ENCODE data around the gene AHSA1. TPM values are rescaled to one million over a fixed set of nuclear protein-coding genes. Genes with fewer than 3 reads are reported as not detected.

Gene AHSA1
- total and polyA plus RNA-seq, 4 donors, result 66.5 to 110 (median 85.4) TPM

DNA sequence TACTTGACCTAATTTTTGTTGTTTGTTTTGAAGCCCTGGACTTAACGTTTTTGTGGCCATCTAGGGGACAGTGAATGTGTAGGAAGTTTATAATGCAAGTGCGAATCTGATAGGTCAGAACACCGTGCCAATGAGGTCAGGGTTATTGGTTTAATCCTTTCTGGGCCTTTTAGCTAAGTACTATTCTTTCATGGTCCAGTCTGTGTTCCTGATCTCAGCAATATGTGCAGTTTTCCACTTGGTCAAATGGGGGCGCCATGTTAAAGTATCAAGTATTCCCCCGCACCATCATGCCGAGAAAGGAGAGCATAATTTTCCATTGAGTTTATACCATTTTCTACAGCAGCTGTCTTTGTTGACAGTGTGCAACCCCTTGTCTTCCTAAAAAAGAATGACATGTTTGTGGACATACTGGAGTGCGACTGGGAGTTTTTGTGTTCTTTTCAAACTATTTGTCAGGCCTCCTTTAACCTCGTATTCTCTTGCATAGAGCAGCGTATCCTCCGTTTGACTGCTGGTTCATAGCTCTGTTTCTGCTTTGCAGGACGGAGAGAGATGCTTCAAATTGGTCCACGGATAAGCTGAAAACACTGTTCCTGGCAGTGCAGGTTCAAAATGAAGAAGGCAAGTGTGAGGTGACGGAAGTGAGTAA is 1.3 kb downstream of the AHSA1 start:
- Histone ChIP-seq H3K4me1 (ENCODE audit: control insufficient read depth in 1 of 2, insufficient read depth in 2 of 2, low read length in 2 of 2) (no peaks in the 10 kb centered on the region), H3K36me3 (ENCODE audit: control insufficient read depth in 1 of 2, insufficient read depth in 2 of 2, low read length in 1 of 2) (peaks cover 6 to 7% of the 10 kb centered on the region in 2 donors), H3K4me3 (ENCODE audit: low read length in 2 of 2) (peak overlapping the region; percentile 70 to 89), H3K27me3 (ENCODE audit: control insufficient read depth in 1 of 2, insufficient read depth in 2 of 2, low read length in 1 of 2) (no peaks in the 10 kb centered on the region), H3K9me3 (ENCODE audit: control insufficient read depth, low read length) (no peaks in the 10 kb centered on the region), H3K27ac (ENCODE audit: low read depth in 1 of 2, low read length in 2 of 2) (no peak overlapping the region)
- ATAC-seq (ENCODE audit: low FRiP score) (no peak), DNase-seq (peak in 1 of 2 donors; percentile 60)
- intact Hi-C loops (cut with DNase I), result loop anchor here (2.0 to 10.0 kb wide), 6 partner anchors 88 to 248 kb away; partner anchors contain the start of genes GSTZ1 (in 2 of the 2), POMT2 (in 2 of the 2), SPTLC2 (in 2 of the 2) and ALKBH1 (in 1 of the 2)
- 30 to 34% methylated on average over 13 of the region's 13 CpGs for WGBS, 2 donors

DNA sequence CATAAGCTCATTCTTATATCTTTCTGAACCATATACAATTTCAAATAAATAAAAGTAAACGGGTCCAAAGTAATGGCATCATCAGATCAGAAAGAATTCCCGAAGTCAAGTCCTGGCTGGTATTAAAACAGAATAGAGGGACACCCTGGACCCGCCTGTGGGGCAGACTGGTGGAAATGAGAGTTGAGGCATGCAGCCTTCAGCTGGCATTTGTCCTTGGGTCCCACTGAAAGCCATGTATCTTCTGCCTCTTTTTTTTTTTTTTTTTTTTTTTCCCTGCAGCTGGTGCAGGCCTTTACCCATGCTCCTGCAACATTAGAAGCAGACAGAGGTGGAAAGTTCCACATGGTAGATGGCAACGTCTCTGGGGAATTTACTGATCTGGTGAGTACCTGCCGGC is 9.9 kb downstream of the AHSA1 start:
- H3K4me3 ChIP-seq (ENCODE audit: low read length in 2 of 2), result no peak overlapping the region
- no peak overlapping the region for H3K27ac ChIP-seq (ENCODE audit: low read depth in 1 of 2, low read length in 2 of 2)
- intact Hi-C loops (cut with DNase I), result no loop called here
- no peaks in the 10 kb centered on the region for H3K4me1 ChIP-seq (ENCODE audit: control insufficient read depth in 1 of 2, insufficient read depth in 2 of 2, low read length in 2 of 2)
- H3K9me3 ChIP-seq (ENCODE audit: control insufficient read depth, low read length), result no peaks in the 10 kb centered on the region
- WGBS, 2 donors, result 83 to 86% methylated on average over 5 of the region's 5 CpGs
- H3K27me3 ChIP-seq (ENCODE audit: control insufficient read depth in 1 of 2, insufficient read depth in 2 of 2, low read length in 1 of 2), result no peaks in the 10 kb centered on the region
- no peak for DNase-seq
- H3K36me3 ChIP-seq (ENCODE audit: control insufficient read depth in 1 of 2, insufficient read depth in 2 of 2, low read length in 1 of 2), result peaks cover 11 to 15% of the 10 kb centered on the region in 2 donors
- no peak for ATAC-seq (ENCODE audit: low FRiP score)

DNA sequence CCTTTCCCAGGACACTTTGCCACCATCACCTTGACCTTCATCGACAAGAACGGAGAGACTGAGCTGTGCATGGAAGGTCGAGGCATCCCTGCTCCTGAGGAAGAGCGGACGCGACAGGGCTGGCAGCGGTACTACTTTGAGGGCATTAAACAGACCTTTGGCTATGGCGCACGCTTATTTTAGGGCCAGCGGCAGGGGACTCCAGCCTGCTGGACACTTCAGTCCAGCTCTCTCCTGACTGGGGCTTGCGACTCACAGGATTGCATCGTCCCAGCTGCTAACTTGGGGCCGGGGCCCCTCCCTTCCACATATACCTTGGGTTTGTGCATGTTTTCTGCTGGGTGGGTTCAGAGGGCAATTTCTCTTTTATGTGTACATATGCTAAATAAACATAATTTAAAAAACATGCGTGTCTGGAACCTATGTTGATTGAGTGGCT is 11.2 kb downstream of the AHSA1 start:
- no peak for ATAC-seq (ENCODE audit: low FRiP score)
- intact Hi-C loops (cut with DNase I), result no loop called here
- no peaks in the 10 kb centered on the region for H3K27me3 ChIP-seq (ENCODE audit: control insufficient read depth in 1 of 2, insufficient read depth in 2 of 2, low read length in 1 of 2)
- WGBS, 2 donors, result 85 to 90% methylated on average over 14 of the region's 14 CpGs
- H3K4me1 ChIP-seq (ENCODE audit: control insufficient read depth in 1 of 2, insufficient read depth in 2 of 2, low read length in 2 of 2), result no peaks in the 10 kb centered on the region
- no peak for DNase-seq
- no peaks in the 10 kb centered on the region for H3K9me3 ChIP-seq (ENCODE audit: control insufficient read depth, low read length)
- H3K36me3 ChIP-seq (ENCODE audit: control insufficient read depth in 1 of 2, insufficient read depth in 2 of 2, low read length in 1 of 2), result peaks cover 9 to 12% of the 10 kb centered on the region in 2 donors
- H3K4me3 ChIP-seq (ENCODE audit: low read length in 2 of 2), result no peak overlapping the region
- H3K27ac ChIP-seq (ENCODE audit: low read depth in 1 of 2, low read length in 2 of 2), result no peak overlapping the region

DNA sequence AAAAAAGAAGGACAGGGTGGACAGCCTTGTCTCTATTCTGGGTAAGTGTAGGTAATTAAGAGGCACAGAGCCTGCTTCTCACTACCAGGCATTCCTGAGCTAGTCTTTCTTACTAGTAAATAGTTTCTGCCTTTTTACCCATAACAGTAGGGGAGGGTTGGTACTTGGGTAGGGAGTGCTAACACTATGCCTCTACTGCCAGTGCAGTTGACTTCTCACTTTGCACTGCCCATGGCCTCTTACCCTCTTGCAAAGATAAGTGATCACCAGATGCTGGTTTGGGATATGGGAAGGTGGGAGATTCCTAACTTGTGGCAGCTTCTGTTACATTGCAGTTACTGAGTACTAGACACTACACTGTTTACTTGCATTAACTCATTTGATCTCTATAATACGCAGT is 11.6 kb downstream of the AHSA1 start:
- H3K4me3 ChIP-seq (ENCODE audit: low read length in 2 of 2), result no peak overlapping the region
- no peaks in the 10 kb centered on the region for H3K27me3 ChIP-seq (ENCODE audit: control insufficient read depth in 1 of 2, insufficient read depth in 2 of 2, low read length in 1 of 2)
- ATAC-seq (ENCODE audit: low FRiP score) (no peak), DNase-seq (no peak)
- no peak overlapping the region for H3K27ac ChIP-seq (ENCODE audit: low read depth in 1 of 2, low read length in 2 of 2)
- no peaks in the 10 kb centered on the region for H3K9me3 ChIP-seq (ENCODE audit: control insufficient read depth, low read length)
- H3K36me3 ChIP-seq (ENCODE audit: control insufficient read depth in 1 of 2, insufficient read depth in 2 of 2, low read length in 1 of 2), result peaks cover 9 to 12% of the 10 kb centered on the region in 2 donors
- intact Hi-C loops (cut with DNase I), result no loop called here
- 91 to 97% methylated on average over 1 of the region's 1 CpG for WGBS, 2 donors
- H3K4me1 ChIP-seq (ENCODE audit: control insufficient read depth in 1 of 2, insufficient read depth in 2 of 2, low read length in 2 of 2), result no peaks in the 10 kb centered on the region

DNA sequence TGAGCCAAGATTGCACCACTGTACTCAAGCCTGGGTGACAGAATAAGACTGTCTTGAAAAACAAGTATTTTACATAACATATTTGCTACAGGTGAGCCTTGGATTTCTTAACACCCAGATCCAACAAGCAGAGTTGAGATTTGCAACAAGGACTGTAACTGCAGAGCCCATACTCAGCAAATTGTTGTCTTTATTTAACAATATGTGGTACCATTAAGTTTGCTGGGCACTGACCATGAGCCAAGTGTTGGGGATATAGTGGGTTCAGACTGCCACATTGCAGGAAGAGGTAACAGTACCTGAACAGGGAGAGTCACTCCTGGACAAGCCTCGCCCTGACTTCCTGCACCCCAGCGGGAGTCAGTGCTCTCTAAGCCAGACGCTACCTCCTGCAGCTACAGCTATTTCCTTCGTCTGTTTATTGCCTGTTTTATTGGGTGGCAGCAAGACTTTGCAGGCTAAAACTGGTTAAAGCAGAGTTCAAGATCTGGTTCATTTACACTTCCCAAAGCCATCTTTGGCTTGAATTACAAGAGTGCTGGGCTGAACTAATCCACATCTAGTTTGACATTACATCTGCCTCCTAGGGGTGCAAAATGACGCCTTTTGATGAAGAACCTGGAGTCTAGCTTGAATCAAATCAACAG is 12.5 kb downstream of the AHSA1 start:
- Histone ChIP-seq H3K9me3 (ENCODE audit: control insufficient read depth, low read length) (no peaks in the 10 kb centered on the region), H3K36me3 (ENCODE audit: control insufficient read depth in 1 of 2, insufficient read depth in 2 of 2, low read length in 1 of 2) (peaks cover 7 to 12% of the 10 kb centered on the region in 2 donors), H3K4me3 (ENCODE audit: low read length in 2 of 2) (no peak overlapping the region), H3K4me1 (ENCODE audit: control insufficient read depth in 1 of 2, insufficient read depth in 2 of 2, low read length in 2 of 2) (no peaks in the 10 kb centered on the region), H3K27ac (ENCODE audit: low read depth in 1 of 2, low read length in 2 of 2) (no peak overlapping the region), H3K27me3 (ENCODE audit: control insufficient read depth in 1 of 2, insufficient read depth in 2 of 2, low read length in 1 of 2) (no peaks in the 10 kb centered on the region)
- intact Hi-C loops (cut with DNase I), result no loop called here
- WGBS, 2 donors, result 65 to 82% methylated on average over 5 of the region's 5 CpGs
- ATAC-seq (ENCODE audit: low FRiP score) (no peak), DNase-seq (no peak)

DNA sequence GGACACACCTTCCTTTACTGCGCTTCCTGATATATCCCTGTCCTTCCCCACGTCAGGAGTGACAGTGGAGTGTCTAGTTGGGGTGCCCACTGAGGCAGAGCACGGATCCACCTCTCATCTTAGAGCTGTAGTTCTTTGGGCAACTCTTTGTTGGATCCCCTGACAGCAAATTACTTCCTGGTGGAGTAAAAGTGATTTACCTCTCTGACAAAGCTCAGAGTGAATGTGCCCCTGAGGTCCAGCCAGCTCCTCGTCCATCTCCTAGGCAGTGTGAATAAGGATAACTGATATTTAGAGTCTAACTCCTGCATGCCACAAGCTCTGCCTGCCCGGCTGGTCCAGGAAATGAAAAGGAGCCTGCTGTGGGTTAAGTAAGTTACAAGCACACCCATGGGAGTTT is 16.0 kb downstream of the AHSA1 start:
- no peaks in the 10 kb centered on the region for H3K27me3 ChIP-seq (ENCODE audit: control insufficient read depth in 1 of 2, insufficient read depth in 2 of 2, low read length in 1 of 2)
- ATAC-seq (ENCODE audit: low FRiP score), result no peak
- intact Hi-C loops (cut with DNase I), result no loop called here
- H3K9me3 ChIP-seq (ENCODE audit: control insufficient read depth, low read length), result no peaks in the 10 kb centered on the region
- peaks cover 0 to 3% of the 10 kb centered on the region in 2 donors for H3K36me3 ChIP-seq (ENCODE audit: control insufficient read depth in 1 of 2, insufficient read depth in 2 of 2, low read length in 1 of 2)
- DNase-seq, result no peak
- no peak overlapping the region for H3K4me3 ChIP-seq (ENCODE audit: low read length in 2 of 2)
- H3K27ac ChIP-seq (ENCODE audit: low read depth in 1 of 2, low read length in 2 of 2), result no peak overlapping the region
- 52 to 56% methylated on average over 5 of the region's 5 CpGs for WGBS, 2 donors
- no peaks in the 10 kb centered on the region for H3K4me1 ChIP-seq (ENCODE audit: control insufficient read depth in 1 of 2, insufficient read depth in 2 of 2, low read length in 2 of 2)

DNA sequence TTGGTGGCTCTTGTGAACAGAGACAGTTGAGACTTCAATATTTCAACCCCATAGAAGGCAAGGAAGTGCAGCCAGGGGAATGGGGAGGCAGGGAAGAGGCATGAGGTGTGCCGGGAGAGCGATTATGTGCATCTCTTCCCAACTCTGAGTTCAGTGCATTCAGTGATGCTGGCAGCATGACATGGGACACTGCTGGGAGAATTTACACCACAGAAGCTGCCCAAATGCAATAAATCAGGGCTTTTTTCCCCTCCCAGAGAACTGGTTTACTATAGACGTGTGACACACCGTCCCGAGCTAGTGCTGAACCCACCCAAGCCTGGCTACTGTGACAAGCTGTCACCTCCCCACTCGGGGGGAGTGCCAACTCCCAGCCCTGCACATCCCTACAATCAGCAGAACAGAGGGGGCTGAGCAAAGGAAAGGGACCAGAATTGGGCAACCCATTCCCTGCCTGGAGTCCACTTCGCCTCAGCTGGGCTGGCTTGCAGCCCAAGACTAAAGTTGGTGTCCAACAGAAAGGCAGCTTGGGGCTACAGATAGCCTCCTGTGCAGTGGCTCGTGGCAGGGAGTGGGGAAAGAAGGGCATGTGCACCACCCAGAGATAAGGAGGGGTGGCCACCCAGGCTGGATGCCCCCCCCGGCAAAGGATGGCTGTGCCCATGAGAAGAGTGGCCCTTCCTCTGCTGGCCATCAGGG is 16.7 kb downstream of the AHSA1 start:
- Histone ChIP-seq H3K4me3 (ENCODE audit: low read length in 2 of 2) (no peak overlapping the region), H3K27ac (ENCODE audit: low read depth in 1 of 2, low read length in 2 of 2) (no peak overlapping the region), H3K9me3 (ENCODE audit: control insufficient read depth, low read length) (no peaks in the 10 kb centered on the region), H3K4me1 (ENCODE audit: control insufficient read depth in 1 of 2, insufficient read depth in 2 of 2, low read length in 2 of 2) (no peaks in the 10 kb centered on the region), H3K27me3 (ENCODE audit: control insufficient read depth in 1 of 2, insufficient read depth in 2 of 2, low read length in 1 of 2) (no peaks in the 10 kb centered on the region), H3K36me3 (ENCODE audit: control insufficient read depth in 1 of 2, insufficient read depth in 2 of 2, low read length in 1 of 2) (no peaks in the 10 kb centered on the region)
- WGBS, 2 donors, result 38 to 43% methylated on average over 8 to 9 of the region's 9 CpGs
- DNase-seq (no peak), ATAC-seq (ENCODE audit: low FRiP score) (peak; percentile 45)
- intact Hi-C loops (cut with DNase I), result no loop called here

DNA sequence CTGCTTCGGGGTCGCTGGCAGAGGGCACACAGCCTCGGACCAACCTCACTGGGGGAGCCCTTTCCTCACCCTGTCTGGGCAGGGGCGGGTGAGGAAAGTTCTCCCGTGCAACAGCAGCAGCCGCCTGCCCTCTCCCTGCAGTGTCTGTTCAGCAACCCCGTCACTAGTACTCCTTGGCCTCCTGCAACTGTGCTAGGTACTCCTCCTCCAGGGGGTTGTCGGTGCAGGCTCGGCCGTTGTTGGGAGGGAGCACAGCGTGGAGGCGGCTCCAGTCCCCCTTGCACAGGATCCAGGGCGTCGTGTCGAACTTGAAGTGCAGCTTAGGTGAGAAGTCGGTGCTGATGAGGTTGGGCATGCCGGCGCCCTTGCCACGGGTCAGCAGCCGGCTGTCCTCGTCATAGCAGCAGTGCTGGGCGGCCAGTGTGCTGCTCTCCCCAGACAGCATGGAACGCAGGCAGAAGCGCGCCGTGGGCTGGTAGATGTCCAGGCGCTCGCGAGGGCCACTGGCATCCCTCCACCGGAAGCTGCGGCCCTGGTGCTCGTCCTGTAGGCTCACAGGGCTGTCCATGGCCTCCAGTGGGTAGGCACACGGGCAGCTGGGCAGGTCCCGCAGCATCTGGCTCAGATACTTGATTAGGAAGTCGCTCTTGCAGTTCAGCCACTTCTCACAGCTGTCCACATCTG is 17.7 kb downstream of the AHSA1 start:
- H3K36me3 ChIP-seq (ENCODE audit: control insufficient read depth in 1 of 2, insufficient read depth in 2 of 2, low read length in 1 of 2), result no peaks in the 10 kb centered on the region
- no peak overlapping the region for H3K4me3 ChIP-seq (ENCODE audit: low read length in 2 of 2)
- no peaks in the 10 kb centered on the region for H3K9me3 ChIP-seq (ENCODE audit: control insufficient read depth, low read length)
- H3K27ac ChIP-seq (ENCODE audit: low read depth in 1 of 2, low read length in 2 of 2), result no peak overlapping the region
- no peaks in the 10 kb centered on the region for H3K4me1 ChIP-seq (ENCODE audit: control insufficient read depth in 1 of 2, insufficient read depth in 2 of 2, low read length in 2 of 2)
- no peak for DNase-seq
- H3K27me3 ChIP-seq (ENCODE audit: control insufficient read depth in 1 of 2, insufficient read depth in 2 of 2, low read length in 1 of 2), result no peaks in the 10 kb centered on the region
- intact Hi-C loops (cut with DNase I), result no loop called here
- 87% methylated on average over 34 to 35 of the region's 35 CpGs for WGBS, 2 donors
- ATAC-seq (ENCODE audit: low FRiP score), result peak; percentile 34
